GM18870 (cell line): ENCODE measurements around the gene PACS2.
A peak's percentile ranks its signal among the peaks of the same experiment; 100 is the strongest.
"Not testable (repeated sequence)": the region's sequence is repeated elsewhere in the genome, so short reads cannot be mapped to it uniquely, and the experiment has no call there.

Experiments
- ATAC-seq: cut with Tn5 transposase; IDR thresholded peaks from one replicate; pipeline ENCODE4 v1.9.1; 2021; ENCODE audit warnings: moderate library complexity; ENCODE audit not compliant: unreplicated experiment

The PACS2 gene

DNA sequence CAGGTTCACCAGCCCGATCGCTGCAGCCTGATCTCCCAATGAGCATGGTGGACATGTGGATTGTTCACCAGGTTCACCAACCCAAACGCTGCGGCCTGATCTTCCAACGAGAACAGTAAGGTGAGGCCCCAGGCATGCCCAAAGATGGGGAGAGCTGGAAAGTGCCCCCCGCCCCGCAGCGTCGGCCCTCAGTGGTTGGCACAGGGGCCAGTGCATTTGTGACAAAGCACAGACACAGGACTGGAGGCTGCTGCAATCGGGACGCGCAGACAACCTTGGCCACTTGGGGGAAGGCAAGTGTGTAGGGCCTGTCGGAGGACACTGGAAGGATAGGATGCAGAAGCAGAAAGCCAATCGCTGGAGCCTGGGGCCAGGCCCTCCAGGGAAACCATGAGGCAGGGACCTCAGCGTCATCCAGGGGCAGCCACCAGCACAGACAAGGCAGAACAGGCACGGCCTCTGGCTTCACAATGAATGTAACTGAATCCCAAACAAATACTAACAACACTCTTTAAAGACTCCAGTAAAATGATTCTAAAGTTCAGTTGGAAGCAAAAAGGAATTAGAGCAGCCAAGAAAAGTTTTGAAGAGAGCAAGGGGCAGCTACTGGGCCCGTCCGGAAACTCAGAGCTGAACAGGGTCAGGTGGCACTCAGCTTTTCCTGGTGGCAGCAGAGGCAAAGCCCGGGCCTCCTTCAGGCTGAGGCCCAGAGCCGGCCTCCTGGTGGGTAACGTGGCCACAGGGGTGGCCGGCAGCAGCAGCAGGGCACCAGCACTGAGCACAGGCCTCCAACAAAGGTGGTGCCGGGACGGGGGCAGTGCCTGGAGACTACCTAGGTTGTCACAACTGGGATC, 27.1 kb upstream of the PACS2 start:
- no peak for ATAC-seq

DNA sequence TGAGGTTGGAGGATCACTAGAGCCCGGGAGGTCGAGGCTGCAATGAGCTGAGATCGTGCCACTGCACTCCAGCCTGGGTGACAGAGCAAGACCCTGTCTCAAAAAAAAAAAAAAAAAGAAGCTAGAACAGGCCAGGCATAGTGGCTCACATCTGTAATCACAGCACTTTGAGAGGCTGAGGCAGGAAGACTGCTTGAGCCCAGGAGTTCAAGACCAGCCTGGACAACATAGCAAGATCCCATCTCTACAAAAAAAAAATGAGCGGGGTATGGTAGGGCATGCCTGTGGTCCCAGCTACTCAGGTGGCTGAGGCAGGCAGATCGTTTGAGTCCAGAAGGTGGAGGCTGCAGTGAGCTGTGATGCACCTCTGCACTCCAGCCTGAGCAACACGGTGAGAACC, 25.6 kb upstream of the PACS2 start:
- ATAC-seq, result not testable (repeated sequence)

DNA sequence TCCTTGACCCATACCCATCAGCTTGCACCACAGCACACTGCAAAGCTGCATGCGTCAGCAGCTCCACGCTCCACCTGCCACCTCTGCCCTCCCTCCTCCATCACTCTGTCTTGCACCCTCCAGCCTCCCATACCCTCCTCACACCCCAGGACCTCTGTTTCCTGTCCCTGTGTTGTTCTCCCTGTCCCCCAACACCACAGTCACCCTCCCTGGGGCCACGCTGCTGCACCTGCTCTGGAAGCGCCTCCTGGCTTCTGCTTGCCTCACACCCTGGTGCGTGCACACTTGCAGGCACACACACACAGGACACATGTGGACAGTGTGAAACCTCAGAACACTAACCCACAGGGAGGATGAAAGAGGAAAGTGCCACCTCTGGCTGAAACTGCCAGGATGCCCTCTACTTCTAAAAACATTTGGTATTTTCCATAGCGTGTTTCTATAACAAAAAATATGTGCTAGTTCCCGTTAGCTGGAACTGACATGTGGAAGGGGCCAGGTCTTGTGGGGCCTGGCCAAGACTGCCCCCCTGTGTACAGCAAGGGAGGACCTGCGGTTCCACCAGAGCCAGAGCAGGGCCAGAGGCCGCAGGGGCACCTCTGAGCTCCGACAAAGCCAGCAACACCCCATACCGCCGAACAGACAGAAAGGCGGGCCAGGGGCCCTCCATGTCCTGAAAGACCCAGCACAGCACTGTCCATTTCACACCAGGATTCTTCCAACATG, 23.8 kb upstream of the PACS2 start:
- ATAC-seq, result no peak

DNA sequence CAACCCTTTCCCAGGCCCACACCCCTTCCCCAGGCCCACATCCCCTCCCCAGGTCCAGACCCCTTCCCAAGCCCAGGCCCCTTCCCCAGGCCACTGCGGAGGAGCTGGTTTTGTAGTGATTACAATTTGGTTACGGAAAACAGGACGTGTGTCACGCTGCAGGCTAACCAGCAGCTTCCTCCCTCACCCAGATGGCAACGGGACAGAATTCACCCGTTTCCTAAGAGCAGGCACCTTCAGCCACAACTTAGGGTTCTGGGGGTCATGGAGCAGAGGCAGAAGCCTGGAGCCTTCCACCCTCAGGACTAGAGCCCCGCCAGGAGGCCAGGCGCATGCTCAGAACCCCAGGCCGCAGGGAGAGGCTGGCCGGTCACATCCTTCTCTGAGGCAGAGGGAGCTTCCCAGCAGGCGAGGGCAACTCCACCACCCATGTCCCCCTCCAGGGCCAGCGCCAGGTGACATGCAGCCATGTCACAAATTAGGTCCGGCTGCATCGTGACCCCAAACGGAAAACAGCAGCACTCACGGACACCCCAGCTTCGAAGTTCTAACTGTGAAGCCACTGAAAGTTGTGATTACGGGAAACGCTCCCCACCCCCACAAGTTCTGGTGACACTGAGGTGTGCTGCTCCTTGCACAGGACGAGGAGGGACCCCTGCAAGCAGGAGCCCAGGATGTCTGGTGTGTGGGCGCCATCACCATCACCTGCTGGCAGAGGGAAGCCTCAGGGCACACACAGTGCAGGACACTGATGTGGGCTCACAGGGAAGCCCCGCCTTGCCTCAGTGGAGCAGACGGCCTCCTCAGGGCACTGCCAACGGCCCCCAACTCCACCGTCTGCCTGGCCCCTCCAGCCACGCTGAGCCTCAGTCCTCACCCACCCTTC, 21.5 kb upstream of the PACS2 start:
- no peak for ATAC-seq

DNA sequence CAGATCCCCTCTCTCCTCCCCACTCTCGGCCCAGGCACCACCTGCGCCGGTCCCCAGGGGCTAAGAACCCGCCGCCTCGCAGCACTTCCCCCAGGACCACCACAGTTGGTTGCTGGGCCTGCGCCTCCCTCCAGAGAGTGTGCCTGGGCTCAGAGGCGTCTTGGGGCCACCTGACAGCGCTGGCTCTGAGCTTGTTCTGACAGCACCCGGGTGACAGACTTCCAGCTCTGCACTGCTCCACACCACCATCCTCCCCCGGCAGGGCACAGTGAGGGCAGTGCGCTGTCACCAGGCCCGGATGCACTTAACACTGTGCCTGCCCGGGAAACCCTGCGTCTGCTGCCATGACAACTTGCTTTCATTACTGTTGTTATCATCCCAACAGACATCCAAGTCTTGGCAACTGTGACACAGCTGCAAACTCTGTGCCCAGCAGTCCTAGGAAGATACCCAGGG, 20.4 kb upstream of the PACS2 start:
- no peak for ATAC-seq

DNA sequence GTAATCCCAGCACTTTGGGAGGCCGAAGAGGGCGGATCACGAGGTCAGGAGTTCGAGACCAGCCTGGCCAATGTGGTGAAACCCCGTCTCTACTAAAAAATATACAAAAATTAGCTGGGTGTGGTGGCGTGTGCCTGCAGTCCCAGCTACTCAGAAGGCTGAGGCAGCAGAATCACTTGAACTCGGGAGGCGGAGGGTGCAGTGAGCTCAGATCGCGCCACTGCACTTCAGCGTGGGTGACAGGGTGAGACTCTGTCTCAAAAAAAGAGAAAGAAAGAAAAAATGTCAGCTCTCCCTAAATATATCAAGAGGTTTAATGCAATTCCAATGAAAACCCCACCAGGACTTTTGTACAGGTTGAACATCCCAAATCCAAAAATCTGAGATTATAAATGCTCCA, 17.2 kb upstream of the PACS2 start:
- ATAC-seq, result not testable (repeated sequence)

DNA sequence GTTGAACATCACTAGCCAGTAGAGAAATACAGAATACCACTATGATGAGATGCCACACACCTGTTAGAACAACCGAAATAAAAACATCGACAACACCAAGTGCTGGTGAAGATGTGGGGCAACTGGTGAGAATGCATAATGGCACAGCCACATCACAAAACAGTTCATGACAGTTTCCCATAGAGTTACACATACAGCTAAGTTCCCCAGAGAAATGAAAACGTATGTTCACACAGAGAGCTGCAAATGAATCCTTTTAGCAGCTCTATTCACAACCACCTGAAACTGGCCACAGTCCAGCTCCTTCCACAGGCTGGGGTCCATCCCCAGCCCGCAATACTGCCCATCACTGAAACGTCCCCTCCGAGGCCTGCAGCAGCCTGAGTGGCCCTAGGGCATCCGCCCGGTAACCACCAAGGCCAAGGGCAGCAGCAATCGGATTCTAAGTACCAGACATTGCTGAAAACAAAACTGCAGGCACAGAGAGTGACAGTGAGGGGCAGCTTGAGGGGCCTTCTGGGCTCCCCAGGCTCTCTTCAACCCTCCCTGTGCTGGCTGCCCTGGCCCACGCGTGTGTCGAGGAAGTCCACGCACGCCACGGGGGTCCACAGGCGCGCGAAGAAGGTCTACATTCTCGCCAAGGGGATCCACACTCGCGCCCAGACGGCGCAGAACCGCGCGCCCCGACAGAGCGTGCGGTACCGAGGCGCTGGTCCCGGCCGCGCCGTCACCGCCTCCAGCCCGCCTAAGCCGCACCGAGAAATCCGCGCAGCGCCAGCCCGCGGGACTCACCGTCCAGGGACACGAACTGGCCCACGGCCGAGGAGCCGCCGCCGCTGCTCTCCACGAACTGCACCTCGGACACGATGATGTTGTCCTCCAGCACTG, 14.7 kb upstream of the PACS2 start:
- peak; percentile 9 for ATAC-seq

DNA sequence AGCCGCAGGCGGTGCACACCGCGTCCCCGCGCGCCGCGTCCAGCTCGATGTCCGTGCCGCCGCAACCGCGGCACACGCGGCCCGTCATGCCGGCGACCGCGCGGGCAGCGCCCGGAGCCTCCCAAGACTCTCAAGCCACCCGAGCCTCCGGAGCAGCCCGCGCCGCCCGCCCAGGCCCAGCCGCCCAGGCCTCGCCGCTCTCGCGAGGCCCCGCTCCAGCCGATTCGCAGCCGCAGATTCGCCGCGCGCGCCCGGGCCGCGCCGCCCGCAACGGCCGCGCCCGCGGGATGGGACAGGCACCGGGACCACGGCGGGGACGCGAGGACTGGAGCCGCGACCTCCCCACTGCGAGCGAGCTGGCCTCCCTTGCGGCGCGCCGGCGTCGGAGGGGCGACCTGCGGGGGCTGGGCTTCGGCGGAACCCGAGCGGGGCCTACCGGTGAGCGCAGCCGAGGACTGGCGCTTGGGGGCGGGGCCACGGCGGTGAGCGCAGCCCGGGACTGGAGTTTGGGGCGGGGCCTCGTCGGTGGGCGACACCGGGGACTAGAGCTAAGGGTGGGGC, 13.9 kb upstream of the PACS2 start, which contains the start of gene BRF1:
Gene BRF1 (minus strand): TSS at position 460 of the 561 bp plus-strand sequence. CDS start 372 bp downstream, at position 88.
- peak; percentile 70 for ATAC-seq

DNA sequence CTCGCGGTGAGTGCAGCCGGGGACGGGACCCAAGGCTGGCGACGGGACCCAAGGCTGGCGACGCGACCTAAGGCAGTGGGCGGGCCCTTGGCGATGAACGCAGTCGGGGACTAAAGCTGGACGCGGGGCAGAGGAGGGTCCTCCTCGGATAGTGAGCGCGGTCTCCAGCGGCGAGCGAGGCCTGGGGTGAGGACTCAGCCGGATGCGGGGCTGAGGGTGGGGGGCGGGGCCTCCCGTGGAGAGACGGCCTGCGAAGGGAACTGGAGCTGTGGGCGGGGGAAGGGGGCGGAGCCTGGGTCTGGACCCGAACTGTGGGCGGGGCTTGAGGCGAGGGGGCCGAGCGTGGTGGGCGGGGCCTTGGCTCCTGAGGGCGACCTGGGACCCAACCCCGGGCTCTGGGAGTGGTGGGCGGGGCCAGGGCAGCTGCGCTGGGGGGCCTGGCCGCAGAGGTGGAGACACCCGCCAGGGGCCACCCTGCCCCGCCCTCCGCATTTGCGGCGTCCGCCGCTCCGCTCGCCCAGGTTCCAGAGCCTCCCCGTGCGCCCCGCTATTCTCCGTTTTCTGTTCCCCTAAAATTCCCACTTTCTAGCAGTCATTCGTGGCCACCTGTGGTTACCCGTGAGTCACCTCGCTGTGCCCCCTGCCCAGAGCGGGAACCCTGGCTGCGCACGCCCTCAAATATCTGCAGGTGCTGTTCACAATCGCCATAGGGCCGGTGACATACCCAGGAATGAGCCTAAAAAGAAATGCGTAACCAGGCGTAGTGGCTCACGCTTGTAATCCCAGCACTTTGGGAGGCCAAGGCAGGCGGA, 13.2 kb upstream of the PACS2 start:
- ATAC-seq, result peak; percentile 42

DNA sequence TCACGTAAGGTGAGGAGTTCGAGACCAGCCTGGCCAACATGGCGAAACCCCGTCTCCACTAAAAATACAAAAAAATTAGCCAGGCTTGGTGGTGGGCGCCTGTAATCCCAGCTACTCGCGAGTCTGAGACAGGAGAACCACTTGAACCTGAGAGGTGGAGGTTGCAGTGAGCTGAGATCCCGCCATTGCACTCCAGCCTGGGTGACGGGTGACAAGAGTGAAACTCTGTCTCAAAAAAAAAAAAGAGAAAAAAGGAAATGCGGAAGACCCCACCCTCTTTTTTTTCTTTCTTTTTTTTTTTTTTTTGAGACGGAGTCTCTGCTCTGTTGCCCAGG, 12.7 kb upstream of the PACS2 start:
- ATAC-seq, result not testable (repeated sequence)

DNA sequence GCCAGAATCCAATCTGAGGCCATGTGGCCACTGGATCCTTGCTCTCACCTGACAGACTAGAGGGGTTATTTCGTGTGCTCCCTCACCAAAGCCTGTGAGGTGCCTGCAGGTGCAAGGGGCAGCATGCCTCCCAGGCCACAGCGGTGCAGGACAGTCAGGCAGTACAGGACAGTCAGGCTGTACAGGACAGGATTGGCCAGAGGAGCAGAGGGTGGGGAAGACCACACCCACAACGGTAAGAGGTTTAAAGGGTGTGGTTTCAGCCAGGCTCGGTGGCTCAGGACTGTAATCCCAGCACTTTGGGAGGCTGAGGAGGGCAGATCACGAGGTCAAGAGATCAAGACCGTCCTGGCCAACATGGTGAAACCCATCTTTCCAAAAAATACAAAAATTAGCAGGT, 10.6 kb upstream of the PACS2 start:
- ATAC-seq, result no peak

DNA sequence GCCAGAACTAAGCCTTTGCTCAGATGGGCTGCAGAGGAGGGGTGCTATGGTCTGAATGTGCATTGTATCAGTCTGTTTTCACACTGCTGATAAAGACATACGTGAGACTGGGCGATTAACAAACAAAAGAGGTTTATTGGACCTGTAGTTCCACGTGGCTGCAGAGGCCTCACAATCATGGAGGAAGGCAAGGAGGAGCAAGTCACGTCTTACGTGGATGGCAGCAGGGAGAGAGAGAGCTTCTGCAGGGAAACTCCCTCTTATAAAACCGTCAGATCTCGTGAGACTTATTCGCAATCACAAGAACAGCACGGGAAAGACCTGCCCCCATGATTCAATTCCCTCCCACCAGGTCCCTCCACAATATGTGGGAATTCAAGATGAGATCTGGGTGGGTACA, 10.0 kb upstream of the PACS2 start:
- ATAC-seq, result no peak

DNA sequence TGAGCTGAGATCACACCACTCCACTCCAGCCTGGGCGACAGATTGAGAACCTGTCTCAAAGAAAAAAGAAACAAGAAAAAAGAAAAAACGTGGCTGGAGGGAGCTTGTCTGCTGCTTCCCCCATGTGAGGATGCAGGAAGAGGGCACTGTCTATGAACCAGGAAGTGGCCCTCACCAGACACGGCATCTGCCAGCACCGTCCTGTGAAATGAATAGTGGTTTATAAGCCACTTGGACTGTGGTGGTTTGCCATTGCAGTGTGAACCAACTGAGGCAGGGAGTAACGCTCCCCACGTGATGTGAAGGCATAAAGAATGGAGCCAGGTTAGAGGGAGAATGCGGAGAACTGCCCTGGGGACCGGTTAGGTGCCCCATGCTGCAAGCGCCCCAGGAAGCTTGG, 9.2 kb upstream of the PACS2 start:
- no peak for ATAC-seq

DNA sequence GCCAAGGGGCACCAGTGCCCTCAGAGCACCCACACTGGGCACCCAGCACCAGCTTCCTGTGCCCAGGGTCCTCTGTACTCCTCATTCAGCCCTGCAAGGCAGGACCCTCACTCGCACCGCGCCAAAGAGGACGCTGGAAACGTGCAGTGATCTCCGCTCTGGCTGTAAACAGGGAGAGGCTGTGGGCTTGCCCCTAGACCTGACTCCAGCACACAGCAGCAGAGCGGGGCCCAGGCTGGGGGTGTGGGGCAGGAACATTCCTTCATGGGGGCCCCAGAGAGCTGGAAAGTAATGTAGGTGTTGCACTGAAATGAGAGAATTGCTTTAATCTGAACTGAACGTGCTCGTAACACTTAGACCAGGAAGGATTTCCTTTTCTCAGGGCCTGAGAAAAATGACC, 8.8 kb upstream of the PACS2 start:
- no peak for ATAC-seq

DNA sequence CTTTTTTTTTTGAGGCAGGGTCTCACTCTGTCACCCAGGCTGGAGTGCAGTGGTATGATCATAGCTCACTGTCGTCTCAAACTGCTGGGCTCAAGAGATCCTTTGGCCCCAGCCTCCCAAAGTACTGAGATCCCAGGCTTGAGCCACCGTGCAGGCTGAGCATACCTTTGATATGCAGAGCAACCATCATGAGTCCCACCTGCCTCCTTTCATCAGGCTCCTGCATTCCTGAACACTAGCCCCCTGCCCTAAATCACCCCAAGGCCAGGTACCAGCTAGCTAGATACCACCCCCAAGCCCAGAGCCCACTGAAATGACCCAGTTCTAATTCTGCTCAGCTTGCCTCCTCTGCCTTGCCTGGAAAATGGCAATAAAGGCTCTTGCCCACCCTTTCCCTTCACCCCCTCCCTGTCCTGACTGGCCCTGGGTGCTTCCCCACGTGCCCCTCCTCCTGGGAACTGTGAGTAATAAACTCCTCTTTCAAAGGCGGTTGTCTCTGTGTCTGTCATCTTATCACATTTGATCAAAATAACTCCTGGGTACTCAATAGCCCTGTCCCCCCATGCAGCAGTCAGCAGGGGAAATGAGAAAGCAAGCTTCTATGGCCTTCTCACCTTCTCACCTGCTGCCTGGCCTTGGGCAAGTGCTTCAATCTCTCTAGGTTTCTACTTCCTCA, 7.4 kb upstream of the PACS2 start:
- ATAC-seq, result no peak

DNA sequence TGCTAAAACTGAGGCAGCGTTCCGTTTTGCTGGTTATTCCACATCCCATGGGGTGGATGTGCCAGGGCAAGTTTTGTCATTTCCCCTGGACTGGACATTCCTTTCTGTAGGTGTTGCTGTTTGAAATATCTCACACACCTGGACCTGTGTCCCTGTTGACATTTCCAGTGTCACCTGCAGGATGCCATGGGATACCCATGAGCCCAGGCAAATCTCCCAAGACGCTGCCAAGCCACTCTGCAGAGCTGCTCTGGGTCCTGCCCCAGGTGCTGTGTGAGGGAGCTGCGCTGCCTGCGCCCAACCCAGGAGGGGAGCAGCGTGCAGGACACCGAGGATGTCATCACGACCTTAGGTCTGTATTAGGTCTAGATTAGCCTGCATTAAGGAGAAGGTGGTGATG, 5.2 kb upstream of the PACS2 start:
- ATAC-seq, result no peak

DNA sequence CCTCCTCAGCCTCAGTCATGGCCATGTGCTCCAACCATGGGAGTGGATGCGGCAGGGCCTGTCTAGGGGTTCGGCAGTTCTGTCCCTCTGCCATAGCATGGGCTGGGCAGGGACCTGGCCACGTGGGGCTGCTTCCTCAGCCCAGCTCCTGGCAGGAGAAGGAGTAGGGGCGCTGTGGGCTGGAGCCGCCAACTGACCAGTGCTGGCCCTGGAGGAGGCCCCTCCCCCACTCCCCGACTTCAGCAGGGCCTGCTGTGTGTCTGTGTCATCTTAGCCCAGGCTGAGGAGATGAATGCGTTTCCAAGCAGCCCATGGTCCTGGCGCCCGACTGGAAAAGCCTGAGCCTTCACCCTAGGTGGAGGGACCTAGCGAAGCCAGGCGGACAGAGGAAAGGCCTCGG, 2.7 kb upstream of the PACS2 start:
- ATAC-seq, result no peak

DNA sequence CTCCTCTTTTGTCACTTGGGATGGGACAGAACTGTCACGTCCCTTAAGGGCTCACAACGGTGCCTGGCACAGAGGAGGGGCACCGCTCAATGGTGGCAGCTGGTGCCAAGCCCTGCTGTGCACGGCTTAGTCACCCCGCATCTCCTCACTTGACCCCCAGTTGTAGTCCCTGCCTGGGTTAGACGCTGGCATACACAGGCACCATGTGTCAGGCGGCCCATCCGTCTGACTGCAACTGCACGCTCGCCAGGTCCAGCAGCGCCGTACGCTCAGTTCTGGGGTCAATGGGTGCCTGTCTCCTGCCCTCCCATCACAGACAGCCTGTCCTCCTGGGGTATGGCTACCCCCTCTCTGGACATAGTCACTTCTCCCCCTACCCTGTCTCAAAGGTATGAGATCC, 1.6 kb upstream of the PACS2 start:
- ATAC-seq, result no peak
